ENCODE results near the gene ARHGEF11.

Gene ARHGEF11

DNA sequence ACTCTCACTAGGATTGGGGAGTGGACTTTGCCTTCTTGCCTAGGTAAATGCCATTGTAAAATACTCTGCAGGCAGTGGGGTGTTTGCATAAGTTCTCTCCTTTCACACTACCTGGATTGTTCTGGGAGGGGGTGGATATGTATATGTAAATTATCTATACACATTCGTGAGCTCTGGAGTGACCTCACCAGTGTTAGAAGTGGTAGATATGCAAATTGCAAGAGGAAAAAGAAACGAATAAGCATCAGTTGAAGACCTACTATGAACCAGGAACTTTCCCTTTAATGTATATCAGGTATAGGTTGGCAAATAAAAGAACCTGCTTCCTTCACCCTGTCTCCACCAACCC lies 1.5 kb upstream of the ARHGEF11 start:
- DNase-seq, result no peak

DNA sequence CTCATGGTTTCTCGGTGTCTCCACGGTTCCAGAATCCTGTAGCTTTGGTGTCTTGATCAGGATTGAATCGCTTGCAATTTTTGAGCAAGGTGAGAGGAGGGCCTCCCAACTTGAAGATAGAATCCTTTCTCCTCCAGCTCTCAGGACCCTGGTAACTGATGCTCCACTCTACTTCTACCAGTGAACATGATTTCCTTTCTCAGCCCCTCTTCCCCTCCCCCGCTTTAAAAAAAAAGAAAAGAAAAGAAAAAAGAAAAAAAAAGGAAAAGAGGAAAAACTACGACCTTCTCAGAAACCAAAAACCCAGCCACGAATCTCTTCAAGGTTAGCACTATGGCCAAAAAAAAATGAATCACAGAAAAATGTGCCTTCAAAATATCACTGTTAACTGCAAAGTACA lies 1.2 kb downstream of the ARHGEF11 start:
- no peak for DNase-seq

DNA sequence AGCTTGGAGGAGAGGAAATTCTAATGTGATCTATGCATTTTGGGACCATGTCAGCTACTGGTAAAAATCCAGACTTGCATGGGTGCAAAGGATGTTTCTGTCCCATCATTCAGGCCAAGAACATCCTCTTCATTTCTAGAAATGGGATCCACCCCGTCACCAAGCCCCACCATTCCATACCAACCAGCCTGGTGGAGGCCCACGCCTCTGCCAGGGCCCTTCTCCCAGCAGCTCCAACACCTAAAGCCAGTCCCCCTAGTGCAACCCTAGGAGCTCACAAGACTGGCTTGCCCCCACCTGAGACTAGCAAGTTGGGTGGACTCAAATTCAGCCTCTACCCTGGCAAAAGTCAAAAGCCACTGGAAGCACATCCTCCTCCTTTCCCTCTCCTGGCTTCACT lies 1.9 kb downstream of the ARHGEF11 start:
- no peak for DNase-seq

- no peak for DNase-seq
Measured at GRCh38 chr1:157042846-157043245, 2.7 kb downstream of the ARHGEF11 start.

GRCh38 chr1:157040802-157041201 lies 4.7 kb downstream of the ARHGEF11 start:
- DNase-seq, result no peak

DNA sequence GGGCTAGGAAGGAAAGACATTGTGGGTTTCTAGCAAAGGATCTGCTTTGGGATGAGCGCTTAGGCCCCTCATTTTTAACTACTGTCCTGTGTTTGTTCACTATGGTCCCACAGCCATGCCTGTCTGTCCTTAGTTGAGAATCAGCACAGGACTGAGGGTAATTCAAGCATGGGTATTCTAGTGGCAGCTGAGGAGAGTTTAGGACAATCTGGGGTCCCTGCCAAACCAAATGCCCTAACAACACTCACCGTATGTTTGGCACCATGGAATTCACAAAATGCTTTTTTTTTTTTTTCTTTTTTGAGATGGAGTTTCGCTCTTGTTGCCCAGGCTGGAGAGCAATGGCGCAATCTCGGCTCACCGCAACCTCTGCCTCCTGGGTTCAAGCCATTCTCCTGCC lies 10.4 kb downstream of the ARHGEF11 start:
- no peak for DNase-seq

- no peak for DNase-seq
Measured at GRCh38 chr1:157034137-157034800, 11.3 kb downstream of the ARHGEF11 start.

DNA sequence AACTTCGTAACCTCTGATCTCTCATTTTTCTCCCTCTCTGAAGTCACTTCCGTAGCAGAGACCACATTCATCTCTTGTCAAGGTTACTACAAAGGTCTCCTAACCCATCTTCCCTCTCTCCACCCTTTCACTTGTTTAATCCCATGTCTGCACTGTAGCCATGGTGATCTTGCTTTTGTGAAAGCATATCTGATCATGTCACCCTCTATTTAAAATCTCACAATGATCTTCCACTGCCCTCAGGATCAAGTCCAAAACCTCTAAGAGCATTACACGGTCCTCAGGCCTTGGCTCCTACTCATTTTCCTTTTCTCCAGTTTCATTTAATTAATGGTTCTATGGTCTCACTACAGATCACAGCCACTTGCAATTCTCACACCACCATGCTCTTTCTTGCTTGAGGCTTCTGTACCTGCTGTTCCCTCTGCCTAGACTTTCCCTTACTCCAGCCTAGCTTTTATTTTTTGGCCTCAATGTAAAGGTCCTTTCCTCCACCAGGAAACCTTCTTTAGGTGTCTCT lies 12.1 kb downstream of the ARHGEF11 start:
- DNase-seq, result no peak

GRCh38 chr1:157032303-157032702 lies 13.2 kb downstream of the ARHGEF11 start:
- no peak for DNase-seq

GRCh38 chr1:157030728-157031127 lies 14.8 kb downstream of the ARHGEF11 start:
- DNase-seq, result no peak

- DNase-seq, result no peak
Measured at GRCh38 chr1:157028674-157029073, 16.9 kb downstream of the ARHGEF11 start.

- DNase-seq, result no peak
Measured at GRCh38 chr1:157025856-157026255, 19.7 kb downstream of the ARHGEF11 start.

GRCh38 chr1:157025385-157025784 lies 20.2 kb downstream of the ARHGEF11 start:
- DNase-seq, result no peak

DNA sequence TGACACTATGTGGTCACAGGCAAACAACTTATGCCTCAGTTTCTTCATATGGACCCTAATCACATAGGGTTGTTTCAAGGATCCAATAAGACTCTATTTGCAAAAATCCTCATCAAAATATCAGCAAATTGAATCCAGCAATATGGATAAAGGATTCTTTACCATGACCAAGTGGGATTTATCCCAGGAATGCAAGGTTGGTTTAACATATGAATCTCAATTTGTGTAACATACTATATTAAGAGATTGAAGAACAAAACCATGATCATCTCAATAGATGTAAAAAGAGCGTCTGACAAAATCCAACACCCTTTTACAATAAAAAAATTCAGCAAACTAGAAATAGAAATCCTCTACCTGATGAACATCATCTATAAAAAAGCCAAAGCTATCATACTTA lies 23.9 kb downstream of the ARHGEF11 start:
- no peak for DNase-seq

GRCh38 chr1:157019457-157019856 lies 26.1 kb downstream of the ARHGEF11 start:
- no peak for DNase-seq

DNA sequence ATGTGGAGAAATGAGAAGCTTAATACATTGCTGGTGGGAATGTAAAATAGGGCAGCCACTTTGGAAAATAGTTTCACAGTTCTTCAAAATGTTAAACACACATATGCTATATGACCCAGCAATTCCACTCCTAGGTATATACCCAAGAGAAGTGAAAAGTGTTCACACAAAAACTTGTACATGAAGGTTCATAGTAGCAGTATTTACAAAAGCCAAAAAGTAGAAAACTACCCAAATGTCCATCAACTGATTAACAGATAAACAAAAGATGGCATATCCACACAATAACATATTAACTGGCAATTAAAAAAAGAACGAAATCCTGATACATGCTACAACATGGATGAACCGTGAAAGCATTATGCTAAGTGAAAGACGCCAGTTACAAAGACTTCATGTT lies 33.7 kb downstream of the ARHGEF11 start:
- no peak for DNase-seq

GRCh38 chr1:157008502-157008901 lies 37.0 kb downstream of the ARHGEF11 start:
- no peak for DNase-seq

GRCh38 chr1:157007306-157007705 lies 38.2 kb downstream of the ARHGEF11 start:
- DNase-seq, result no peak

- no peak for DNase-seq
Measured at GRCh38 chr1:157006676-157007075, 38.9 kb downstream of the ARHGEF11 start.

GRCh38 chr1:157005965-157006364 lies 39.6 kb downstream of the ARHGEF11 start:
- DNase-seq, result no peak

DNA sequence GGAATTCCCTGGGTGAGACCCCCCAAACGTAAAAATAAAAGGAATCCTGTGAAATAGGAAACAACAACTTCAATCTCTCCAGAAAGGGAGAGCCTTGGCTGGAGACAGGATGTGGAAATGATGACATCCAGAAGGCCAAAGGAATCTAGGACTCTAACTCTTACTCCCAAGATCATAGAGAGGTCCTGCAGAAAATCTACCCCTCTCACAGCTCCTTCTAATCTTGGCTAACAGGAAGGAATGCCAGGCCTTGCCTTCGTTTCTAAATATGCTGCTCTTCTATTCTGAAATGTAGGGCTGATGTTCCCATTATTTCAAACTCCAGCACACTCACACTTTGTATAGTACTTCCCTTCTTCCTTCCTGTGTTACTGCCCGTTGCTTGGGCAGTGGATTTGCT lies 40.7 kb downstream of the ARHGEF11 start:
- no peak for DNase-seq

GRCh38 chr1:157004327-157004726 lies 41.2 kb downstream of the ARHGEF11 start:
- DNase-seq, result no peak

- DNase-seq, result no peak
Measured at GRCh38 chr1:157001304-157001703, 44.2 kb downstream of the ARHGEF11 start.

DNA sequence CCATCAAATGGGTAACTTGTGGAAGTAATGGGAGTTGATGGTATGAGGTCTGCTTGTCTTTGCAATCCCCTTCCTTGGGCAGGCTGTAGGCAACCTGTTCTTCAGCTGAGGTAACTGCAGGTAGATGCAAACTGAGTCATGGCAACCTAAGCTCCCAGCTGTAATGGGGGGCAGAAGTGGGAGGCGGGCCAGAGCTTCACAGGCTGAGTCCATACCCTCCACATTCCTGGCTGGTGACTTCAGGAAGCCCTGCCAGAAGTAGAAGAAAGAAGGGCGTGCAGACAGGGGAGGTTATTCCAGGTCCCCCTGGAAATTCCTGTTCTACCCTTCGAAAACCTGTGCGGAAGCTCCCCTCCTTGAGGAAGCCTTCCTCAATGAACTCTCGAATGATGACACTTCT lies 44.9 kb downstream of the ARHGEF11 start:
- DNase-seq, result no peak

GRCh38 chr1:156999596-157000320 lies 45.8 kb downstream of the ARHGEF11 start:
- no peak for DNase-seq
